Measurements from ENCODE around the gene C9orf72.

C9orf72 gene

DNA sequence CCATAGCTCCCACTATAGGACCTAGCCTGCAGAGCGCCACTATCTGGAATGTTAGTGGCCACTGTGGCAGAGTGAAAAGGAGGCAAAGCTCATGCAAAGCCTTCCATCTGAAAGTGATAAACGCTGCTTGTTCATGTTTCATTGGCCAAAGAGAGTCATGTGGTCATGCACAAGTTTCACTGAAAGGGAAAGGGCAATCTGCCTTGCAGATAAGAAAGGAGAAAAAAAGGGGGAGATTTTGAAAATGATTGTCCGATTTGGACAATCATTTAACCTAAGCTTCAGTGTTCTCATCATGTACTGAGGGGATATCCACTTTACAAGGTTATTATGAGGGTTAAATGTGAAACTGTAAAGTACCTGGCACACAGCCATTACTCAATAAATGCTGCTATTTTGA lies 34.6 kb downstream of the C9orf72 start:
- peak; percentile 38 for DNase-seq (ENCODE audit: low spot score)

- DNase-seq (ENCODE audit: low spot score) = no peak
These were observed 35.5 kb downstream of the C9orf72 start for GRCh38 chr9:27537756-27538155.

DNA sequence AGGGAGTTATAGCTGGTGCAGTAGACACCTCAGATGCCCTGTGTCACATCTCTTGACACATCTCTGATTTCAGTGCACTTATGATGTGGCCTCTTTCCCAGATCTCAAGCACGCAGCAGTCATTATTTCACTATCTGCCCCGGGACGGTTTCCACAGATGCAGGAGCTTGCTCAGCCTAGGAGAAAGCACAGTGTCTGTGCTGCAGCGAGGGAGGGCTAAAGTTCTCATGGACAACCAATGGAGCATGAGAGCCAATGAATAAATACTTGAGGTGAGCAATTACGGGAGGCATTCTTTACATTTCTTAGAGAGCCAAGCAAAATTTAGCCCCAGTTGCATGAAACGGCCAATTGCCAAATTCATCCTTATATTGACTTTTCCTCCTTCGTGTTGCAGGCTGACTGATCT lies 36.2 kb downstream of the C9orf72 start:
- DNase-seq (ENCODE audit: low spot score) = peak; percentile 80

DNA sequence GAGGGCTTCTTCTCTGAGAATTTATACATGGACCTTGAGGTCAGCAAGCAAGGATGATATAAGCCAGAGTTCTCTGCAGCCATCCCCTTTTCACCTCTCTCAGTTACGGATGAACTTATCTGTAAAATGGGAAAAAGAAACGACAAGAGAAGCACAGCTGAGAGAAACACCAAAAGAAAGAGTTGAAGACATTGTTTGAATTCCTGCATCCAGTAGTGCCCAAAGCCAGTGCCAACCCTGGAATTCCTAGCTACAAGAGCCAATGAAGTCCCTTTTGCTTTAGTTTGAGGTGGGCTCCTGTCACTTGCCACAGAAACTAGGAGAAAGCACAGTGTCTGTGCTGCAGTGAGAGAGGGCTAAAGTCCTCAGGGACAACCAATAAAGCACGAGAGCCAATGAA lies 37.1 kb downstream of the C9orf72 start:
- no peak for DNase-seq (ENCODE audit: low spot score)

DNA sequence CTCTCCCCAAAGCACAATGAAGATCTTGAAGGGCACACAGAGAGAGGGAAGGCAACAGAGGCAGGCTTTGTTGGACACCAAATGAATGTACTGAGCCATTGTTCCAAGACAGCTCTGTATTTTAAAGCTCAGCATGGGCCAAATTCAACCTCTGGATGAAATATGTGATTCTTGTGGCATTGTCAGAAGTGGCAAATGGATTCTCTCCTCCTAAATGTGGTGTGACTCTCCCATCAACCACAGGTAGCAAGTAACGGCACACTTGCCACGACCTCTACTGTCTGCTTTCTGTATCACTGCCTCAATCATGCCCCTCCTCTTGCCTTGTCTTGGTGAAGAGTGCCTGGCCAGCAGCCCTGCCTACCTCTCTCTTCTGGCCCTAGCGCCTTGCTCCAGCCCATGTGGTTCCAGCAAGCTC lies 37.6 kb downstream of the C9orf72 start:
- peak; percentile 11 for DNase-seq (ENCODE audit: low spot score)

DNA sequence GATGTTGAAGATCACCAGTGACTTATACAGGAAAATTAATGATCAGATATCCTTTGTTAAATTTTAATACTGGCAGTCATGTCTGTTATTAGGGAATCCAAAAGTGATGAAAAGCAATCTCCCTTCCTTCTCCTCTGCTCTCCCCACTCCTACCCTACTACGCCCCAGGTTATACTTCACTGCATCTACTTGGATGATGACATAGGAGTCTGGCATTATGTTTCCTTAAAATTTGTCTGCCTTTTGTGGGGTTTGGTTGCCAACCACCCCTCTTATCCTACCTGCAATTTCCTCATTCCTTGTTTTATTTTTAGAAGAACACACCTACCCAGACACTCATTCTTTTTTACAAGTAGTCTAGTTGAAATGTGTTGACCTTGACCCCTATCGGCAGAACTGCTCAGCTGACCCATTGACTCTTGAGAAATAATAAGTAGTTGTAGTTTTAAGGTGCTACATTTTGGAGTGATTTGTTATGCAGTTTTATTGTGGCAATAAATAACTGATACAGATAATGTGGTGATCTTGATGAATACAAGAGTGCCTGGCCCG lies 38.5 kb downstream of the C9orf72 start:
- peak; percentile 43 for DNase-seq (ENCODE audit: low spot score)

DNA sequence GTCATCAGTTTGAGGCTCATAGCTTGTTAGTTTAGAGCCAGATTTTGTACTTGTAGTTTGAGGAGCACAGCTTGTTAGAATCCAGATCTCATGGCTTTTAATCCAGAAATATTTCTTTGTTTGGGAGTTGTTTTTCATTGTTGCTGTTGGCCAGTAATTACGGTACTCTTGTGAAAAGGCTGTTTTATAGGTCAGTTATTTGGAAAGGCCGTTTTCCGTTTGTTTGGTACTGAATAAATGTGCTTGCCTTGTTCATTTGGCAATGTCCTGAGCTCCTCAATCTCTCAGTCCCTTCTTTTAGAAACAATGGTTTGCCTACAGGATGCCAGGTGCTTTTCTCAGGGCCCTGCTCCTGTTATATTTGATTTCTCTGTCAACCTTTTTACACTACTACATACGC lies 39.1 kb downstream of the C9orf72 start:
- DNase-seq (ENCODE audit: low spot score) = no peak

DNA sequence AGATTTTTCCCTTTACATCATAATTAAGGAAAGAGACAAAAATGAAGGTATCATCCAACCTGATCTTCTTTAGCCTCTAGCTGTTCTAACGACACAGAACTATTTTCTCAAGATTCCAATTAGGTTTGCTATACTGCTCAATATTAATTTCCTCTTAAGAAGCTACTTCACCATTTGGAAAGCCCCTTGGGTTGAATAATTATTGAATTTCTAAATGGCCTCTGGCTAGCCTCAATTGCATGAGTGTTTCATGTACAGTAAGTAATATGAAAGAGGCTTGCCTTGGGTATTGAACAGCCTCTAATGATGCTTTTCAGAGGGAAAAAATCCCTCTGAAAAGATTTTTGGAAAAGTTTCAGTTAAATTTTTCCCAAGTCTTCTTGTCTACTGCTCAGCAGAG lies 40.0 kb downstream of the C9orf72 start:
- DNase-seq (ENCODE audit: low spot score) = no peak

- no peak for DNase-seq (ENCODE audit: low spot score)
These were observed 41.2 kb downstream of the C9orf72 start for GRCh38 chr9:27532046-27532445.

- DNase-seq (ENCODE audit: low spot score) = no peak
These were observed 42.1 kb downstream of the C9orf72 start for GRCh38 chr9:27530915-27531755.

GRCh38 chr9:27529316-27530278 lies 43.7 kb downstream of the C9orf72 start, which contains the start of gene MOB3B:
MOB3B (minus strand) TSS chr9:27529814; CDS start chr9:27455550, 74,264 bp downstream.
- DNase-seq (ENCODE audit: low spot score) = peak; percentile 81

DNA sequence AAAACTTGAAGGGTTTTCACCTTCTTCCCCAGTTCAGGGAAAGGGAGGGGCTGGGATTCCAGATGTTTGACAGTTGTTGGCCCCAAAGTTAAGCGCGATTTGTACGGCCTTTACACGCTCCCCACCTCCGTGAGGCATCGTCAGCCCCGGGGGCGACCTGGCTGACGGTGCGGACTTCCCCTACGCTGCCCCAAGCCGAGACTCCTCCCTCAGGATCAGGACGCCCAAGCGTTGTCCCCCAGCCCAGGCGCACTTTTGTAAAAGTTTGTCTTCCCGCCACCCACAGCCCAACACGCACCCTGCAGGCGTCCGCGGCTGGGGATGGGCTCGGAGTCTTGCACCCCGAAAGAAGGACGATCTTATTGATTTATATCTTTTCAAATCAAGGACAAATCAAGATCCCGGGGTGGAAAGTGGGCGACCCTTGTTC lies 44.4 kb downstream of the C9orf72 start:
- DNase-seq (ENCODE audit: low spot score) = peak; percentile 66

DNA sequence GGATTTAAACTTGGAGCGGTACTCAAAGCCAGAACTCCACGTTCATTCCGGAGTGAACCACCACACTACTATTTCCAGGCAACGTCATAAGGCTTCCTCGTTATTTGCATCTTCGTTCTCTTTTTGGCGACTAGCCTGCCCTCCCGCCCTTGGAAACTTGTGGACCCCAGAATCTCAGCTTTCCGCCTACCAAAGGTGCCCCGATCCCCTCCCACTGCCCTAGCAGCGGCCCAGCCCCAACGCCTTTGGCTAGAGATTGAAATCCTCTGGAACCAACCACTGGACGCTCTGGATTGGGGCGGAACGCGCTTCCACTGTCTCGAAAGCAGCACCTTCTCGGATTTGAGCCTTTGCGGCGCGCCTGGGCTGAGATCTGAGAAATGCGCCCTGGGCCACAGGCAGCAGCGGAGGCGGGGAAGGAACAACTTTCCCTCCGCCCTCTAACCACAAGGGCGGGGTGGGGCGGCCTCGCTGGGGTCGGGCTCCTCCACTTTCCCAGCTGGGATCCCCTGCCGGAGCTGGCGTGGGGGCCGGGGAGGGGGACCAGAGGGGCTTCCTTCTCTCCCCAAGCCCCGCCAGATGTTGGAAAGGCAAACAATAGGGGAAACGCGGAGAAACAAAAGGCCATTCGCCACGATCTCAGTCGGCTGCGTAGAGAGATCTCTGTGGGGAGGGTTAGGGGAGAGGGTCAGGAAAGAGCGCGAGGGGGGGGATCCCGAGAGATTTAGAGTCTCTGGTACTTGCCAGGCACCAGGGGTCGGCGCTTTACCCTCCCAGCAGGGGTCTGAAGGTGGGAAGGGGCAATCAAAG lies 45.0 kb downstream of the C9orf72 start:
- peak; percentile 83 for DNase-seq (ENCODE audit: low spot score)

DNA sequence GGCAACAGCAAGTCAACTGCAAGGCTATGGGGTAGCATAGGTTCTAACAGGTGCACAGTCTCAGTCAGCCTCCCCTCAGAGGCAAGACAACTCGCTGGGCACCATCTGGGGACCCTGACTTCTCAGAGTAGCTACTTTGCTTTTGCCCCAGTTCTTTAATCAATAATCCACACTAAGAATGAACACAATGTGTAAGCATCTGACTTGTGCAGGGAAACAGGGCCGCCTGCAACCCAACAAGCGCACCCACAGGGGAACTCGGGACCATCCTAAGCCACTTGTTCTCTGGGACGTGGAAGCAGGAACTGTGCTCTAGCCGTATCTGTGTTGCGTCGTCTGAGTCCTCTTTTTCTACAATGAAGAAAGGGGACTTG lies 45.6 kb downstream of the C9orf72 start:
- DNase-seq (ENCODE audit: low spot score) = no peak

DNA sequence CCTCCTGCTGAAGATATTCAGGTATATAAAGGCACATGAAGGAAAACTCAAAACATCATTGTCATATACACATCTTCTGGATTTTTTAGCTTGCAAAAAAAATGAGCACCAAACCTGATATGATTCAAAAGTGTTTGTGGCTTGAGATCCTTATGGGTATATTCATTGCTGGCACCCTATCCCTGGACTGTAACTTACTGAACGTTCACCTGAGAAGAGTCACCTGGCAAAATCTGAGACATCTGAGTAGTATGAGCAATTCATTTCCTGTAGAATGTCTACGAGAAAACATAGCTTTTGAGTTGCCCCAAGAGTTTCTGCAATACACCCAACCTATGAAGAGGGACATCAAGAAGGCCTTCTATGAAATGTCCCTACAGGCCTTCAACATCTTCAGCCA lies 49.0 kb downstream of the C9orf72 start, which contains the start of gene IFNK:
IFNK (plus strand) TSS at position 55 of the 400 bp plus-strand sequence; CDS start at position 102, 47 bp downstream.
- no peak for DNase-seq (ENCODE audit: low spot score)

- no peak for DNase-seq (ENCODE audit: low spot score)
These were observed 50.1 kb downstream of the C9orf72 start for GRCh38 chr9:27523141-27523540.

GRCh38 chr9:27520986-27521385 lies 52.3 kb downstream of the C9orf72 start:
- DNase-seq (ENCODE audit: low spot score) = no peak

DNA sequence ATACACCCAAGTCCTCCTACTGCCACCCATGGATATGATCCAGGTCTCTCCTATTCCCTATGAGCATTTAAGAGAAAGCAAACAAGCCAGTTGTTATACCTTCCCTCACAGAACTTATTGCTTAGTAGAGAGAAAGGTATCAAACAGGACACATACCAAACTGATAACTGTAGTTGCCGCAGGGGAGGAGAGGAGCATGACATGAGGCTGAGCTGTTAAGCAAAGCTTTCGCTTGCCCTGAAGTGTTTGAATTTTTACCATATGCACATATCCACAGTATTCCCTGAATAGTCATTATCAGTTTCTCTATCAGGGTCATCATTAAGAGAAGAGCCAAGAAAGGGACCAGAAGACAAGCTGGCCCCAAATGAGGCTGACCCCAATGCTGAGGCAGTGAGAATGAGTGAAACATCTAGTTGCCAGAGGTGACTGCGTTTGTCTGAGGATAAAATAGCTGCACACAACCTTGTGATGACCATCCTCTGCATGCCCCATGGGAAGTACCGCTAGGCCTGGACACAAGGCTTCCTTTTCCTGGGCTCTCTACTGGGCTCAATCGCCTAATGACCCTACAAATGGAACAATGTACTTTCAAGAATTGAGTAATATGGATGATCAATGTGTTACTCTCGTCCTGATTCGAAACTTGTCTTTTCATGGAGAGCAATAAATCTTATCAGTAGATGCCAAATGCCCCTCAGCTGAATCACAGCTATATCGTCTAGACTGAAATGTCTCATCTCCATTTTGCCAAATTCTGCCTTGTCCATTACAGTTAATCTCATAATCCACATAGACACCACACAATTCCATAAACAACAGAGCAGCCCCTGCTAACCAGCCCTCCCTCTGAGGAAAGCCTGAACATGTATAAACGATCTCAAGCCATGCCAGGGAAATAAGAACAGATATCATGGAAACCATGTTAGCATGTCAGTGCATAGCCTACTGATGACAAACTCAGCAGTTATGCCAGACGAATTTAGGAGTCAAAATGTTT lies 53.5 kb downstream of the C9orf72 start:
- DNase-seq (ENCODE audit: low spot score) = peak; percentile 56

GRCh38 chr9:27518809-27519208 lies 54.5 kb downstream of the C9orf72 start:
- DNase-seq (ENCODE audit: low spot score) = no peak

DNA sequence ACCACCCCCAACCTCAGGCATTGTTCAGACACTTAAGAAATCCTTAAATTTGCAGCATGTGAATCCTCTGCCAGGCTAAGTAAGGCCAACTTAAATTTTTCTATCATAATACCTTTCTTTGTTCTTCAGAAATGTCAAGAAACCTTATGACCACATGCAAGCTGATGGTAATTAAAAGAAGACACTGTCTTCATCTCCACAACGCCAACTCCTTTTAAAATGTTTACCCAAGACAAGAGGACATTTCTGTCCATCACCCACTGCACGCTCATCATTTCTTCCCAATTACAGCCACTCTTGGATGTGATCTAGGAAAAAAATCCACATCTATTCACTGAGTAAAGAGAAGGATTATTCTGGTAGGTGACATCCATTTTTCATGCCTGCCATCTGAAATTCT lies 55.3 kb downstream of the C9orf72 start:
- DNase-seq (ENCODE audit: low spot score) = no peak

Measured in kidney tubule cell (primary cell).